HL-60 (cell line): ENCODE measurements around the gene TNRC6C.

Experiments
- DNase-seq, 2 experiments: peaks; one replicate each; pipeline ENCODE4 v3.0.0-alpha.2; 2010 to 2020; ENCODE audit warnings: low read depth in 1 of 2, low spot score in 1 of 2
- H3K27ac ChIP-seq: fragments of 250-450 bp; sonication (Bioruptor Pico); replicated peaks from 2 replicates; pipeline ENCODE4 v1.5.1; 2020; ENCODE audit warnings: mild to moderate bottlenecking, moderate library complexity
- H3K27me3 ChIP-seq: fragments of 250-450 bp; sonication (Bioruptor Pico); 2 replicates; pipeline ENCODE4 v1.5.1; 2021; ENCODE audit warnings: mild to moderate bottlenecking, moderate library complexity; ENCODE audit not compliant: insufficient read depth, poor library complexity, severe bottlenecking
- H3K4me3 ChIP-seq: replicated peaks from 2 replicates; pipeline ENCODE4 v1.5.1; 2011; ENCODE audit warnings: mild to moderate bottlenecking, control low read depth, low read length; ENCODE audit not compliant: insufficient read depth
- GABPA ChIP-seq: IDR thresholded peaks from 2 replicates; pipeline ENCODE4 v1.6.1; 2012; ENCODE audit warnings: low read depth
- POLR2AphosphoS5 ChIP-seq: IDR thresholded peaks from 2 replicates; pipeline ENCODE4 v1.6.1; 2012; ENCODE audit warnings: low read depth
- SPI1 ChIP-seq: IDR thresholded peaks from 2 replicates; pipeline ENCODE4 v1.6.1; 2012; ENCODE audit warnings: low read depth, mild to moderate bottlenecking, borderline replicate concordance
- TF ChIP-seq, protein P1 (sequence below): IDR thresholded peaks from one replicate; pipeline ENCODE4 v1.5.1; 2011; ENCODE audit warnings: low read length, control low read depth, inconsistent platforms; ENCODE audit not compliant: insufficient read depth
- TF ChIP-seq, protein P2 (sequence below): IDR thresholded peaks from 2 replicates; pipeline ENCODE4 v1.6.1; 2012; ENCODE audit warnings: low read depth; ENCODE audit not compliant: insufficient replicate concordance

The TNRC6C gene

DNA sequence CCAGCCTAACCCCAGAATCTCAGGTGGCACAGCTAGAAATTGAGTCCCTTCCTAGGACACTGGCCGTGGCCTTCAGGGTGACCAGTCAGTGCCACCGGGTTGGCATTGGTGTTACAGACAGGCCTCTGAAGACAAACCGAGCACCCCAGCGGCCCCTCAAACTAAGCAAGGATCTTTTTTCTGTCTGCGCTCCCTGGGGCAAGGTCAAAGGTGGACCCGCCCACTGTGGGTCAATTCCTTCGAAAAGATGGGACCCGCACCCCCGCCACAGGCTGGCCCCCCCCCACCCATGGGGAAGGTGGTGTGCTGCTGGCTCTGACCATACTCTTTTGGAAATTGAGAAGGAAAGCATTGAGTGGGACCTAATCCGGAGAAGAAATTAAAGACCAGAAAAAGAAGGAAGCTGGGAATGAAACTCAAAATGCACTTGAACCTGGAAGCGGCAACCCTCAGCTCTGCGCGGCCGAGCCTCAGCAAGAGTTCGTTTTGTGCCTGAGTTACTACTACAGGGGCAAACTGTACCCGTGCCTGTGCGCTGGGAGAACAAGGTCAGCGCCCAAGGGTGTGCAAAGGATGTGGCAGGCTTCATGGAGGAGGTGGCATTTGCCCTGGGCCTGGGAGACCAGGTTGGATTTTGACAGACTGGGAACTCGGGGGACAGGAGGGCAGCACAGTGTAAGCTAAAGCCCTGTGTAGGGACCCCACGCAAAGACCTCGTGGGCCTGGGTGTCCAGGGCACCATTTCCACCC is 149.6 kb downstream of the TNRC6C start:
- no peak overlapping the region for H3K4me3 ChIP-seq
- no peaks in the 10 kb centered on the region for H3K27me3 ChIP-seq
- TF ChIP-seq GABPA = no peak
- TF ChIP-seq, protein P1, sequence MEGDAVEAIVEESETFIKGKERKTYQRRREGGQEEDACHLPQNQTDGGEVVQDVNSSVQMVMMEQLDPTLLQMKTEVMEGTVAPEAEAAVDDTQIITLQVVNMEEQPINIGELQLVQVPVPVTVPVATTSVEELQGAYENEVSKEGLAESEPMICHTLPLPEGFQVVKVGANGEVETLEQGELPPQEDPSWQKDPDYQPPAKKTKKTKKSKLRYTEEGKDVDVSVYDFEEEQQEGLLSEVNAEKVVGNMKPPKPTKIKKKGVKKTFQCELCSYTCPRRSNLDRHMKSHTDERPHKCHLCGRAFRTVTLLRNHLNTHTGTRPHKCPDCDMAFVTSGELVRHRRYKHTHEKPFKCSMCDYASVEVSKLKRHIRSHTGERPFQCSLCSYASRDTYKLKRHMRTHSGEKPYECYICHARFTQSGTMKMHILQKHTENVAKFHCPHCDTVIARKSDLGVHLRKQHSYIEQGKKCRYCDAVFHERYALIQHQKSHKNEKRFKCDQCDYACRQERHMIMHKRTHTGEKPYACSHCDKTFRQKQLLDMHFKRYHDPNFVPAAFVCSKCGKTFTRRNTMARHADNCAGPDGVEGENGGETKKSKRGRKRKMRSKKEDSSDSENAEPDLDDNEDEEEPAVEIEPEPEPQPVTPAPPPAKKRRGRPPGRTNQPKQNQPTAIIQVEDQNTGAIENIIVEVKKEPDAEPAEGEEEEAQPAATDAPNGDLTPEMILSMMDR = no peak
- no peak for TF ChIP-seq POLR2AphosphoS5
- TF ChIP-seq, protein P2, sequence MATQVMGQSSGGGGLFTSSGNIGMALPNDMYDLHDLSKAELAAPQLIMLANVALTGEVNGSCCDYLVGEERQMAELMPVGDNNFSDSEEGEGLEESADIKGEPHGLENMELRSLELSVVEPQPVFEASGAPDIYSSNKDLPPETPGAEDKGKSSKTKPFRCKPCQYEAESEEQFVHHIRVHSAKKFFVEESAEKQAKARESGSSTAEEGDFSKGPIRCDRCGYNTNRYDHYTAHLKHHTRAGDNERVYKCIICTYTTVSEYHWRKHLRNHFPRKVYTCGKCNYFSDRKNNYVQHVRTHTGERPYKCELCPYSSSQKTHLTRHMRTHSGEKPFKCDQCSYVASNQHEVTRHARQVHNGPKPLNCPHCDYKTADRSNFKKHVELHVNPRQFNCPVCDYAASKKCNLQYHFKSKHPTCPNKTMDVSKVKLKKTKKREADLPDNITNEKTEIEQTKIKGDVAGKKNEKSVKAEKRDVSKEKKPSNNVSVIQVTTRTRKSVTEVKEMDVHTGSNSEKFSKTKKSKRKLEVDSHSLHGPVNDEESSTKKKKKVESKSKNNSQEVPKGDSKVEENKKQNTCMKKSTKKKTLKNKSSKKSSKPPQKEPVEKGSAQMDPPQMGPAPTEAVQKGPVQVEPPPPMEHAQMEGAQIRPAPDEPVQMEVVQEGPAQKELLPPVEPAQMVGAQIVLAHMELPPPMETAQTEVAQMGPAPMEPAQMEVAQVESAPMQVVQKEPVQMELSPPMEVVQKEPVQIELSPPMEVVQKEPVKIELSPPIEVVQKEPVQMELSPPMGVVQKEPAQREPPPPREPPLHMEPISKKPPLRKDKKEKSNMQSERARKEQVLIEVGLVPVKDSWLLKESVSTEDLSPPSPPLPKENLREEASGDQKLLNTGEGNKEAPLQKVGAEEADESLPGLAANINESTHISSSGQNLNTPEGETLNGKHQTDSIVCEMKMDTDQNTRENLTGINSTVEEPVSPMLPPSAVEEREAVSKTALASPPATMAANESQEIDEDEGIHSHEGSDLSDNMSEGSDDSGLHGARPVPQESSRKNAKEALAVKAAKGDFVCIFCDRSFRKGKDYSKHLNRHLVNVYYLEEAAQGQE = no peak
- no peak for TF ChIP-seq SPI1
- no peak for DNase-seq
- no peak overlapping the region for H3K27ac ChIP-seq

DNA sequence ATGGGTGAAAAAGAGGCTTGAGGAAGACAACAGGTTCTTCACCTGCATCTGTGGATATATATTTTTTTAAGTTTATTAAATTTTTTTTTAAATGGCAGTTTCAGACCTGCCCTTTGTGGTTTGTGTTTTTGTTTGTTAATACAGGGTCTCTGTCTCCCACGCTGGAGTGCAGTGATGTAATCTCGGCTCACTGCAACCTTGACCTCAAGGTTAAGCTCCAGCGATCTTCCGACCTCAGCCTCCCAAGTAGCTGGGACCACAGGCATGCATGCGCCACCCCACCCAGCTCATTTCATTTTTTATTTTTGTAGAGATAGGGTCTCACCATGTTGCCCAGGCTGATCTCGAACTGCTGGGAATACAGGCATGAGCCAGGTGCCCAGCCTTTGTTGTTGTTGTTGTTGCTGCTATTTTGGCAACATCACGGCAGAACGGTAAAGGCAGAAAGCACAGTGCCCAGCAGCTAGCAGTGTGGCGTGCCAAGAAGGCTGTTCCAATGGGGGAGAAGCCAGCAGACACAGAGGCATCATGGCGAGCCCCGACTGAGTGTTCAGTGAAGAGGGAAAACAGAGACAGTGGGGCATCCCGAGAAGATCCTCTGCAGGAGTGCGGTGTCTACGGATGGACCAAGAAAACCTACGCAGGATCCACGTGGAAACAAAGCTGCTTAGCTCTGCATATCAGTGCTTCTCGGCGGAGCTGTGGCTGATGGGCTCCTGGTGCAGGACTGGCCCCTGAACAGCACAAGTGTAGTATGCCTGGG is 150.4 kb downstream of the TNRC6C start:
- Histone ChIP-seq H3K27me3 (no peaks in the 10 kb centered on the region), H3K4me3 (no peak overlapping the region), H3K27ac (no peak overlapping the region)
- DNase-seq = no peak
- TF ChIP-seq GABPA (no peak), POLR2AphosphoS5 (no peak), SPI1 (no peak)
- TF ChIP-seq, protein P2 = no peak
- TF ChIP-seq, protein P1 = no peak

DNA sequence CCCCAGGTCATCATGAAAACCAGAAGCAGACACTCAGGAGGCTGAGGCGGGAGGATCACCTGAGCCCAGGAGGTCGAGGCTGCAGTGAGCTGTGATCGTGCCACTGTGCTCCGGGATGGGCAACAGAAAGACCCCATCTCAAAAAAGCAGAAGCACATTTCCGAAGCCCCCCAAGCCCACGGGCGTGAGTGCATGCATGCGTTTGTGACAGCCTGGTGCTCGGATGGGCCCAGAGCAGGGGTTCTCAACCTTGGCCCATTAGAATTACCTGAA is 150.9 kb downstream of the TNRC6C start:
- no peak overlapping the region for H3K4me3 ChIP-seq
- no peaks in the 10 kb centered on the region for H3K27me3 ChIP-seq
- H3K27ac ChIP-seq = no peak overlapping the region
- no peak for DNase-seq
- TF ChIP-seq POLR2AphosphoS5 = no peak
- TF ChIP-seq SPI1 = no peak
- TF ChIP-seq, protein P2 = no peak
- TF ChIP-seq, protein P1 = no peak
- TF ChIP-seq GABPA = no peak
